Stimulated activated CD4-positive, alpha-beta T cell treated with anti-CD3 and anti-CD28 coated beads, Interleukin-1b, Interleukin-23, amount 100 ng/mL, for 1 hour (primary cell): ENCODE measurements around the gene ABLIM1.
A peak's percentile ranks its signal among the peaks of the same experiment; 100 is the strongest.

Source experiments
- DNase-seq, 2 donors: peaks; one replicate each; pipeline ENCODE4 v3.0.0-alpha.2; 2020; ENCODE audit warnings: low read depth in 2 of 2

ABLIM1 gene

DNA sequence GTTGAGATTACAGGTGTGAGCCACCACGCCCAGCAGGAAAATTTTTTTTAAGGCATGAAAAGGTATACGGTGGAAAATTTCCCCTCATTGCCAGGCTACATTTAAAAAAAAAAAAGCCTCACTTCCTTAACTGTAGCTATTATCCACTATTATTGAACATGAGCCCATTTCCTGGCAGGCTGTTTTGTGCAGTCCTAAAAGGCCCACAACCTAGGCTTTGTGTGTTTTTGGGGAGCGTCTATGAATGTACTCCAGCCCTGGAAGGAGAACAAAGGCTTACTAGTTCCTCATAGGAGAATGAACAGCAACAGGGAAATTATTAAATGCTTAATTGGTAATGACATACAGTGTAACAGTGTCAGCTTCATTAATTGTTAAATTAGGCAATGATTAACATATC is 111.0 kb downstream of the ABLIM1 start:
- DNase-seq, result no peak

GRCh38 chr10:114545819-114546218 is 112.3 kb downstream of the ABLIM1 start:
- DNase-seq, result no peak

DNA sequence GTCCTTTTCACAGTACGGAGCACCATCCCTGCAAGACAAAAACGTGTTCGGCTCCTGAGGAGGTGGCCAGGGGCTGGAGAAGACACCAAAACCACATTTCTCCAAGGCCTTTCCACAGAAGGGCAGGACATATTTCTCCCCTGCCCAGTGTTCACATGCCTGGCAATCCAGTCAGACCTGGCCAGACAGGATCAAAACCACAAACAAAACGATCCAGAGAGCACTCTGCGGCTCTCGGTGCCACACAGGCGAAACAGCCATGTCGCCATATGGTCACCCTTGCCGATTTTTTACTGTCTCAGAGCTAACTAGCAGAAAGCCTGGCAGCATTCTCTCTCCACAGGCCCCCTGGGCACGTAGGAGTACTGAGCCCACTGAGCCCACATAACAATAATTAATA is 113.0 kb downstream of the ABLIM1 start:
- DNase-seq, result no peak

- DNase-seq, result peak in 1 of 2 donors; percentile 37
Measured at GRCh38 chr10:114544045-114544659, 113.9 kb downstream of the ABLIM1 start.

- DNase-seq, result no peak
Measured at GRCh38 chr10:114543456-114543855, 114.6 kb downstream of the ABLIM1 start.

- DNase-seq, result no peak
Measured at GRCh38 chr10:114542373-114542772, 115.7 kb downstream of the ABLIM1 start.

DNA sequence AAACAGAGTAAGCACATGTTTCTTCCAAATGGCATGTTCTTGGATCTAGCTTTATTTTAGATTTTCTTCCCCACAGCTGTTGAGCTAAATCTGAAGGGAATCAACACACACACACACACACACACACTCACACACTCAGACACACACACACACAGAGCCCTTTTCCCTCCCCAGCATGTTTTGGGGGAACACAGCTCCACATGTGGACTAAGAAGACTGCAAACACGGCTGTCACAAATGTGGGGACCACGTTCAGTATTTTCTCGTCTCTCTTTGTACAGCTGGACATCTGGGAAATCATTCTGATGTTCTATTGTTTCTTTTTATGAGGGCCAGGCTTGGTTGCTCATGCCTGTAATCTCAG is 116.3 kb downstream of the ABLIM1 start:
- no peak for DNase-seq

DNA sequence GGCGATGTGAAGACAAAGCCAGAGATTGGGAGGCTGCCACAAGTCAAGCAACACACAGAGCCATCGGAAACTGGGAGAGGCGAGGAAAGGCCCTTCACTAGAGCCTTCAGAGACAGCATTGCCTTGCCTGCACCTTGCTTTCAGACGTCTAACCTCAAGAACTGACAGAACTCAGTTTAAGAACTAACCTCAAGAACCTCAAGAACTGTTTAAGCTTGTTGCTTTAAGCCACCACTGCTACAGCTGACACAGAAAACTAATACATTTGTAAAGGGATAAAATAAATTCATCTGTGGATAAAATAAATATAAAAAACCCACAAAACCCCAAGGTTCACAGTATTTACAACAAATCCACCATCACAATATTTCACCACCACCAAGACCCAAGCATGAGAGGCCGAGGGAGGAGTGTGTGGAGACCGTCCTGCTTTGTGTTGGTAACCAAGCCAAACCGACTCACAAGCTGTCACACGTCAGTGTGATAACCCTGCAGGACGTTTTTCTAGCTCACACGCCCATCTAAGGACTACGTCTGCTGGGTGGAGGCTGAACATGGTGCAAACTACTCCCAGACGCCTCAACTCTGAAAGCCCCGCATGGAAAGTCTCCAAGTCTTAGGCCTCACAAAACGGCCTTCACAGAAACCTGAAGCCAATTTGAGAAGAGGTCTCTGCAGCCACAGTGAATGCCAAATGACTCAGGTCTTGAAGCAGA is 116.8 kb downstream of the ABLIM1 start:
- peak in 1 of 2 donors; percentile 43 for DNase-seq

DNA sequence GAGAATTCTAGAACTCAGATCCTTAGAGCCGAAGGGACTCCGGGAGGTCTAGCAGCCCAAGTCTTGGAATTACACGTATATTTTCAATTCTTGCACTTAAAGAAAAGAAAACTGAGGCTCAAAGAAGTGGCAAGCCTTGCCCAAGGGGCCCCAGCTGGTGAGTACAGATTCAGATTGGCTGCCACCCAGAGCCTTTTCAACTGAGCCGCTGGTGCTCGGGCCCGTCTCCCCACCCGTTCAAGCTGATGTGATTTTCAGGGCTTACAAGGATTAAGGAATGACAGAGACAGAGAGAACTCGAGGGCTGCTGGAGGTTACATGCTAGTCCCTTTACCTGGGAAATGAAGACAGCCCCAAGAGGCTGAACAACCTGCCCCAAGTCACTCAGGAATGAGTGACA is 117.8 kb downstream of the ABLIM1 start:
- no peak for DNase-seq

DNA sequence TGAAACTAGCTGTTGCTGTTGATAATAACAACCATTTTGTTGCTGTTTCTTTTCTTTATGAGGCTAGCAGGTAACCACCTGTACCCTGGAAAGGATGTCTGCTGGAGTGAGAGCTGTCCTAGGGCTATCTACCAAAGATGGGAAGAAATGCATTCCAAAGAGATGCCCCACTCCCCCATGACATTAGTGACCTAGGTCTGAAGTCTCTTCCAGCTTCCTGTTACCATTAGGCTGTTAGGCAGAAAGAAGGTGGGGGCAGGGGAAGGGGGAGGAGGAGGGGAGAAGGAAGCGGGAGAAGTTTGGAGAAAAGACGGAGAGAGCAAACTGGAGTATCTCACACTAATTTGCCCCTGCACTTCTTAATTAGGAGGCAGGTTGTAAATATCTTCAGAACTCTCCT is 118.5 kb downstream of the ABLIM1 start:
- no peak for DNase-seq

DNA sequence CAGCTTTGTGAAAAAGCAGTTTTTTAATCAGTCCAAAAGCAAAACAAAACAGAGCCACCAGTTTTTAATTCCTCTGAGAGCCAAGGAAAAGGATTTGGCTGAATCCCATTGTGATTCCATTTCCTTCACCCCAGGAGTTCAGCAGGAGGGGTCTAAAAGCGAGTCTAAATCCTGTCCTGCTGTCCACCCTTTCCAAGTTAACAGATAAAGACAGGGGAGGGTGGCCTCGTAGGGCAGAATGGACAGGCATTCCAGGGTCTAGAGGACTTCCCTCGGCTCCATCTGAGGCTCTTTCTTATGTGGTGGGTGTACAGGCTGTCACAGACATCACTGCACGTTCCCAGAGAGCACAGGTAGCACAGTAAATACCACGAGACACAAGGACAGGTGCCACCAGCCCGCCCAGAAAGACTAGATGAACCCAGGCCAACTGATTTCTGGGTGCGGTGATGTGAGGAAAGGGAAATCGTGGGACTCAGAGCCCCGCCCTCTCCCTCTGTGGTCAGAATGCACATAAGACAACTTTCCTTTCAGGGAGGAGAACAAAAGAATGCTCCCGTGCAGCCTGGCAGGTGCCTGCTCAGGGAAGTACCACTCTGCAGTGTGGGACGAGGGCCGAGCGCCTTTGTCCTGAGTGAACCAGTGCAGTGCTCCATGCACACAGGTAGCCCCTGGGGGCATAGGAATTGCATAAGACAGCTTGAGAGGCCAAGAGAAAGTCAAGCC is 119.7 kb downstream of the ABLIM1 start:
- DNase-seq, result peak in 1 of 2 donors; percentile 4

DNA sequence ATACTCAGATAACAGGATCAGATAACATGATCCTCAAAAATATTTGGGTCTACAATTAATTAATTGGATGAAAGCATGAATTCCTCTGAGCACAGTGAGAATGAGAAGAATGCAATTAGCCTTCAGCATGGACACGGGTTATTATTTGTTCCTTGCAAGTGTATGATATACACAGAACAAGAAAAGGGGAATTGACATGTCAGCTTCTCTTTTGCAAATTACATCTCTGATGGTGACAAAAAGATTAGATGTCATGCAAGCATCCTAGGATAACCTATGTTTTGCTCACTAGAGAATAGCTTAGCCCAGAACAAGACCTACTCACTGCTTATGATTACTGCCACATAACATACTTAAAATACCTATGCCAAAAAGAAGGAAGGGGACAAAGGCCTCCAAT is 120.3 kb downstream of the ABLIM1 start:
- no peak for DNase-seq

GRCh38 chr10:114534571-114534981 is 123.5 kb downstream of the ABLIM1 start:
- DNase-seq, result no peak

GRCh38 chr10:114532226-114532625 is 125.8 kb downstream of the ABLIM1 start:
- DNase-seq, result no peak

DNA sequence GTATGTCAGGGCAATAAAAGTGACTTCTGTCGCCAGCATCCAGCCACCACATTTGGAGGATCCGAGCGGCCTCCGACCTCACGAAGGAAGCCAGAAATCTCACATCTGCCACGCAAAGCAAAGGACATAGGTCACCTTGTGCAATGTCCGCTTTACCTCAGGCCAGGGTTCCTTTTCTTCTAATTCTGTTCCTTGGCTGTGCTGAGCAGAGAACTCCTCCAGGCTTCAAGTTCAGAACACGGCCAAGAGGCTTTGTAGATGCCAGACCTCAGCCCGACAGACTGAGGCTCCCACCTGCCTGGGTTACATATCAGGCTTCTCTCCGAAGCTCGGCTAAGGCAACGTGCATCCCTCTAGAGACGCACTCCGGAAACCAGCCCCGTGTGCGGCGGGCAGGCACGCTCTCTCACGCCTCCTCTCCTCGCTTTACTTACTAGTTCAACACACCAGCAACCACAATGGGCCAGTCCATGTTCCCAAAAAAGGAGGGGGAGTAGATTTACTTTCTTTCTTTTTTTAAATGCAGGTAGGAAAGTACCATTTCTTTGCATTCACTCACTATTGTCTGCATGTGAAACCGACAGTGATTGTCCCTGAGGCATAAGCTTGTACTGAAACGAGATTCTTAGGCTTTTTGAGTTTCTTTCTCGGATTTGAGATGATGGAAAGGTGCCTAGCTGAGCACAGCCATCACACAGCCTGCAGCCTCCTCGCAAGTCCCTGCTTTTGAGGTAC is 131.4 kb downstream of the ABLIM1 start:
- peak; percentile 61 to 77 for DNase-seq

- DNase-seq, result no peak
Measured at GRCh38 chr10:114526126-114526503, 132.0 kb downstream of the ABLIM1 start.

- no peak for DNase-seq
Measured at GRCh38 chr10:114525368-114525949, 132.6 kb downstream of the ABLIM1 start.

DNA sequence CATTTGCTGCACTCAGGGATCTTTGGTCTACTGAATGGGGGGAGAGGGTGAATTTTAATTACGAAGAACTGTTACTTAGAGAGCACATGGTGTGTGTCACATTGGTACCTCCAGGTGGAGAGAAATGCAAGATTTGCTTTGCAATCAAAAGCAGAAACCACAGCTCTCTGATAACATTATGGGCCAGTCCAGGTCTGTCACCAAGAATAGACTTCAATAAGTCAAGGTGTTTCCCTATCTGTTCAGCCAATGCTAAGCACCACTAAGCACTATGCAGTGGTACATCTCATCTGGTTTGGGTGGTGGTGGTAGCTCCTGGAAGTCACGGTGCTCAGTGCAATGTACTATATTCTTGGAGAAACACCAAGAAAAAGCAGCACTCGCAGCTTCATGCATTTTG is 134.2 kb downstream of the ABLIM1 start:
- DNase-seq, result no peak

DNA sequence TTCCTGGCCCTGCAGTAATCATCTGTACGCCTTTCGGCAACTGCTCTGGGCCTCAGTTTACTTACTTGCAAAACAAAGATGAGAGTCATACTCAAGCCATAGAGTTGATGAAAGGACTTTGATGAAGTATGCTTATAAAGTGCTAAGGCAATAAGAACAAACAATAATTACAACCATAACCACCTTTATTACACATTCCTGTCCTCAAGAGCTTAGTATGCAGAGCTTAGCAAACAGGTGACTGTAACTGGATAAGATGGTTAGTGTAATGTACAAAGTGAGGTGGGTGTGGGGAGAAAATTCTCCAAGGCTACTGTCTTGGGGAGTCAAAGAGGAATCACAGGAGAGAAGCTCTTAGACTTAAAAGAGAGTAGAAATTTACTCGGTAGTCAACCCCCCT is 136.8 kb downstream of the ABLIM1 start:
- DNase-seq, result no peak

DNA sequence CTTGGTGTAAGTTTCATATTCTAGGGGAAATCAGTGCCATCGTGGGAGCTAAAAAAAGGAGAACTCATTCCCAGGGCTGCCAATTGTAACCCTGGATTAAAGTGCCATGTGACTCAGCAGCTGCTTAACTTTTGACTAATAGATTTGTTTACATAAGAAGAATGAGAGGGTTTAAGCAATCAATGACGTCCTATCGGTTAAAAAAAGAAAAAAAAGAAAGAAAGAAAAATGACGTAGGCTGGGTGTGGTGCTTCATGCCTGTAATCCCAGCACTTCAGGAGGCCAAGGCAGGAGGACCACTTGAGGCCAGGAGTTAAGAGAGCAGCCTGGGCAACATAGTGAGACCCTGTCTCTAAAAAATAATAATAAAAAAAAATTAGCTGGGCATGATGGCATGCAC is 137.6 kb downstream of the ABLIM1 start:
- no peak for DNase-seq

DNA sequence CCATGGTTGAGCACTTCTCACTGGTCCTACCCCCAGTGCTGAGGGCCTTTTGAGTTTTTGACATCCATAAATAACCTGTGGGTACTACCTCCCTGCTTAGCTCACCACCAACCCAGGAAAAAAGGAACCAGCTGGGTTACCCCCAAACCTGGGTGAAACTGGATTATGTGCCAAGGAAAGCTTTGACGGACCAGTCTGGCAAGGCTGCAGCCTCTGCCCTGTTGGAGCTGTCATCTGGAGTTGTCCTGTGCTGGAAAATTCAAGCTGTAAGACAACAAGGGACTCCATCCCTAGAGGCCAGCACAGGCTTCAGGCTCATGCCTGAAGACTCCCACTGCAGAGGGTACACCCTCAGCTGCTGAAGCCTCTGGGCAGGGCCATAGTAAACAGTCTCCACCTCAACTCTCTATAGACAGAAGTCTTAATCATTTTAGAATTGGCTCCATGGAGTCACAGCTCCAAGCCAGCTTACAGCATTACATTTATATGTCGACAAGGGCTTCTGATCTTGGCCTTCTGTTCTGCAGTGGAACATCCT is 138.2 kb downstream of the ABLIM1 start:
- DNase-seq, result no peak

DNA sequence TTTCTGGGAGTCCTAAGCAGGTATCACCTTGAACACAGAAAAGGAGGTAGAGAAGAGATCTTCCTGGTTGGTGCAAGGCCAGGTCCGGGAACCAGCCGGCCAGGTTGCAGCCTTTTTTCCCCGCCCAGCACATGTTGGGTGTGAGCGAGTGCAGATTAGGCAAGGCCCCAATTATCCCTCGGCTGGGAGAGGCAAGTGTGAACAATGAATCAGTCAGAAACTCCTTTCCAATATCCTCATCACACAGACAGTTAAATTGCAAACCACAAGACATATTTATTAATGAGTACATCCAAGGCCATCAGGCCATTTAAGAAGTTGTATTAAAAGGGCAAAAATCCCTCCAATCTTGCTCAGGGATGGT is 138.8 kb downstream of the ABLIM1 start:
- no peak for DNase-seq
